SH-SY5Y (cell line): ENCODE data around the gene CRADD.

ENCODE experiments used
- GATA2 ChIP-seq: IDR thresholded peaks from 2 replicates; pipeline ENCODE4 v1.6.1; 2011; ENCODE audit warnings: mild to moderate bottlenecking, low read depth, low read length
- GATA3 ChIP-seq: IDR thresholded peaks from 2 replicates; pipeline ENCODE4 v1.6.1; 2011; ENCODE audit warnings: low read depth, mild to moderate bottlenecking, low read length, moderate library complexity

DNA sequence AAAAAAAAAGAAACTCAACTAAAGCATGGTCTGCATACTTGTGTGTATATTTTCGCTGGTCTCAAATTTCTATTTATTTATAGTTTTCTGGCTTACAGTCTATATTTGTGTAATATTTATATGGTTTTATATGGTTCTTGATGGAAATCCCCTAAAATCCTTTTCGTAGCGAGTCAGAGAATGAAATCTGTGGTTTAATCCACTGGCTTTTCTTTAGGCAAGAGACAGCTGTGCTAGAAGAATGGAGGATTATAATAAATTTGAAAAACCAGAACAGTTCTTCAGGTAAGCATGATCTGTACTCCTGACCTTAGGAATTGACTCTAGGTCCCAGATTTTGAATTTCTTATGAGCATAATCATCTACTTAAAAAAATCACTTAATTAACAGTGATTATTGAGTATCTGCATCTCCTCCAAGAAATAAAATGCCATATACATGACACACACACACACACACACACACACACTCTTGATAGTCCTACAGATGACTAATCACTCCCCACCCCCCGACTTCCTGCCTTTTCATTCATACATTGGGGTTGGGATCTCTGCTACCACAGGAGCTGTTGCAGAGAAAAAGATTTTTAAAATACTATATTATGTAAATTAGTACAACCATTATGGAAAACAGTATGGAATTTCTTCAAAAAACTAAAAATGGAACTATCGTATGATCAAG is 113.4 kb downstream of the CRADD start:
- no peak for TF ChIP-seq GATA2
- TF ChIP-seq GATA3 = no peak
